Body of pancreas (tissue), 4 donors: Measurements from ENCODE around the gene IFNA5. TPM values are rescaled to one million over a fixed set of nuclear protein-coding genes. Genes with fewer than 3 reads are reported as not detected.

ENCODE experiments used
- ATAC-seq: fragments of 150-250 bp; one replicate; pipeline ENCODE4 v1.9.1; 2016
- DNase-seq, 4 donors: peaks; one replicate each; pipeline ENCODE4 v3.0.0-alpha.2; 2019
- H3K27ac ChIP-seq, 4 donors: fragments of 200-600 bp; sonication (generic); 1 replicate in 3 of 4; 2 replicates in 1 of 4; pipeline versions ENCODE4 v1.5.1 to v1.6.1; 2016 to 2019; ENCODE audit warnings: mild to moderate bottlenecking in 1 of 4, mixed read lengths in 1 of 4, moderate library complexity in 1 of 4
- H3K27me3 ChIP-seq, 2 donors: fragments of 200-600 bp; sonication (generic); one replicate each; pipeline ENCODE4 v1.6.0; 2016; ENCODE audit warnings: mild to moderate bottlenecking in 1 of 2
- H3K36me3 ChIP-seq, 2 donors: fragments of 200-600 bp; sonication (generic); replicated peaks in 1 of 2; 2 replicates each; pipeline ENCODE4 v1.5.1; 2016; ENCODE audit warnings: low read depth in 2 of 2; ENCODE audit not compliant: insufficient read depth in 1 of 2
- H3K4me1 ChIP-seq: fragments of 200-600 bp; sonication (generic); one replicate; pipeline ENCODE4 v1.6.0; 2016
- H3K4me3 ChIP-seq, 2 donors: fragments of 200-600 bp; sonication (generic); 1 replicate in 1 of 2; 2 replicates in 1 of 2; pipeline ENCODE4 v1.5.1; 2016 to 2019
- H3K9me3 ChIP-seq, 3 donors: fragments of 200-600 bp; sonication (generic); 1 replicate in 2 of 3; 2 replicates in 1 of 3; pipeline ENCODE4 v1.5.1; 2016
- POLR2A ChIP-seq, 3 donors: fragments of 450-650 bp; IDR thresholded peaks; one replicate each; pipeline ENCODE4 v1.6.1; 2016; ENCODE audit warnings: antibody characterized with exemption in 3 of 3, mild to moderate bottlenecking in 2 of 3
- WGBS, 2 donors: methylation state at CpG; one replicate each; pipeline ENCODE4 v1.1.5; 2017; 5-methylcytosine and 5-hydroxymethylcytosine counted together
- intact Hi-C: fragments of 100-400 bp; cut with DNase I; formaldehyde crosslinking; loops from one replicate; pipeline ENCODE4 v1.15.1; 2023
- total RNA-seq, 2 donors: library from RNA; depleted of rRNA; stranded (reverse); fragments of >200 nt; gene quantifications; one replicate each; pipeline ENCODE4 v1.1.0, GENCODE V29; 2016
- TF ChIP-seq, protein P1 (sequence below), 7 experiments: fragments of 450-650 bp in 4 of 7; fragments of 200-600 bp in 3 of 7; sonication (generic) in 3 of 7; IDR thresholded peaks; one replicate each; pipeline ENCODE4 v1.5.1; 2016 to 2019; ENCODE audit warnings: antibody characterized with exemption in 7 of 7

Gene IFNA5
- total RNA-seq, 2 donors from 2014 or later, result not detected

DNA sequence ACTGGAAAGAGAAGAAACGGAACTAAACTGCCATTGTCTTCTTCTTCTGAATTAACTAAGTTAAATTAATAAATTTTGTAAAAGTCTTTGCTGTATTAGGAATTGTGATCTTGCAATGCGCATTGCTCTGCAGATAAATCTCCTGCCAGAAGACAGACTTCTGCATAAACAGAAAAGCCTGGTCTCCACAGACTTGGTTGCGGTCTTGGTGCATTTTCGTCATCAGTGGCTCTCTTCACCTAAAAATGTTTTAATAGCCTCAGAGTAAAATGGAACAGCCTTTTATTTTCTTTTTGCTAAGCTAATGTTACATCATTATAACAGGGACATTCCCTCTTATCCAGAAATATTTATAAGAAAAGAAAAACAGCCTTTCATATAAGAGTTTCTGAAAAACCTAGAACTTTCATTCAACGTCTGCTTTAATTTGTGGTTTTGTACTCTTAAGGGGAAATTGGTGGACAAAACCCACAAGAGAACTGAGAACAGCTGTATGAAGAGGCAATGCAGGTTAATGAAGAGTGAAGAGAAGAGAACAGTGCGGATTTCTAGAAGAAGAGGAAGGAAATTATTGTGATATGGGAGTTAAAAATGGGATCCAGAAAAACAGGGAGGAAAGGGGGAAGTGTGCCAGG is 10.1 kb downstream of the IFNA5 start:
- Histone ChIP-seq H3K9me3 (no peaks in the 10 kb centered on the region), H3K36me3 (no peaks in the 10 kb centered on the region), H3K4me1 (no peaks in the 10 kb centered on the region), H3K27me3 (no peaks in the 10 kb centered on the region), H3K27ac (no peak overlapping the region), H3K4me3 (no peak overlapping the region)
- WGBS, 2 donors, result 46 to 50% methylated on average over 6 of the region's 6 CpGs
- TF ChIP-seq, protein P1, sequence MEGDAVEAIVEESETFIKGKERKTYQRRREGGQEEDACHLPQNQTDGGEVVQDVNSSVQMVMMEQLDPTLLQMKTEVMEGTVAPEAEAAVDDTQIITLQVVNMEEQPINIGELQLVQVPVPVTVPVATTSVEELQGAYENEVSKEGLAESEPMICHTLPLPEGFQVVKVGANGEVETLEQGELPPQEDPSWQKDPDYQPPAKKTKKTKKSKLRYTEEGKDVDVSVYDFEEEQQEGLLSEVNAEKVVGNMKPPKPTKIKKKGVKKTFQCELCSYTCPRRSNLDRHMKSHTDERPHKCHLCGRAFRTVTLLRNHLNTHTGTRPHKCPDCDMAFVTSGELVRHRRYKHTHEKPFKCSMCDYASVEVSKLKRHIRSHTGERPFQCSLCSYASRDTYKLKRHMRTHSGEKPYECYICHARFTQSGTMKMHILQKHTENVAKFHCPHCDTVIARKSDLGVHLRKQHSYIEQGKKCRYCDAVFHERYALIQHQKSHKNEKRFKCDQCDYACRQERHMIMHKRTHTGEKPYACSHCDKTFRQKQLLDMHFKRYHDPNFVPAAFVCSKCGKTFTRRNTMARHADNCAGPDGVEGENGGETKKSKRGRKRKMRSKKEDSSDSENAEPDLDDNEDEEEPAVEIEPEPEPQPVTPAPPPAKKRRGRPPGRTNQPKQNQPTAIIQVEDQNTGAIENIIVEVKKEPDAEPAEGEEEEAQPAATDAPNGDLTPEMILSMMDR (IDR thresholded peaks at IDR 0.05), result no peak
- no peak for TF ChIP-seq POLR2A (IDR thresholded peaks at IDR 0.05)
- DNase-seq, result no peak
- no peak for ATAC-seq
- intact Hi-C loops, result no loop called here

DNA sequence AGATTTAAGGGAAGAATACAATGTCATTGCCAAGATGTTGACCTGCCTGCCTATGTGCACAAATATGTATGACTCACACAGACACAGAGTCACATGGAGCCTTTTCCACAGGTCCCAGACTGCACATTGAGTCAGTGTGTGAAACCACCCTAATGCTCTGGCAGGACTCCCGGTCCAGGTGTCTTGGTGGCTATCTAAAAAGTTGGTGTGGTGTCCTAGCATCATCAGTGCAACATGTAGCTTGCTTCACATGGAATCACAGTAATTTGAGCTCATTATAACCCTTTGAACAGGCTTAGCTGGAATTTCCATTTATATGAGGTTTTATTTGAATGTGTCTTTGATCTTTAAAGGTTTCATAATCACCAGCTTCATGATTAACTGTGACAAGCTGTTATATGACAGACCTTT is 10.7 kb downstream of the IFNA5 start:
- DNase-seq, result peak in 3 of 4 donors; percentile 19 to 75 (median 36)
- H3K4me1 ChIP-seq, result no peaks in the 10 kb centered on the region
- no peak overlapping the region for H3K4me3 ChIP-seq
- H3K27ac ChIP-seq, result no peak overlapping the region
- peak; percentile 38 for ATAC-seq
- TF ChIP-seq POLR2A (IDR thresholded peaks at IDR 0.05), result no peak
- TF ChIP-seq, protein P1 (IDR thresholded peaks at IDR 0.05), result no peak
- H3K36me3 ChIP-seq, result no peaks in the 10 kb centered on the region
- no peaks in the 10 kb centered on the region for H3K27me3 ChIP-seq
- no peaks in the 10 kb centered on the region for H3K9me3 ChIP-seq
- 42 to 75% methylated on average over 1 of the region's 1 CpG for WGBS, 2 donors
- intact Hi-C loops, result no loop called here

DNA sequence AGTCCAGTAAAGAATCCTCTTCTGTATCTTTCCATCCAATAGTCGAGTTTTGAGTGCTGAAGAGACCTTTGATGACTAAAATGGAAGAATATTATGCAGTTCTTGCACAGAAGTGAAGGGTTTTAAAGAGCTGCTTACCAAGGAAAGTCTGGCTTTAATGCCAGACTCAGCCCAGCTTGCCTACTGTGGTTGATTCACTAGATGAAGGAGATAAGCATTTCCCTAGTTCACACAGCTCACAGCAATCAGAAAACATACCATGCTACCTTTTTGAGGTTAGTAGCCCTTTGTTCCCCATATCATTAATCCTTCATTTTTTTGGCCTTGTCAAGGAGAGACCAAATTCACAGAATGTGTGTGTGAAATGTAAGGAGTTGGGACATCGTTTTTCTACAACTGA is 15.3 kb downstream of the IFNA5 start:
- Histone ChIP-seq H3K36me3 (no peaks in the 10 kb centered on the region), H3K9me3 (no peaks in the 10 kb centered on the region), H3K4me1 (no peaks in the 10 kb centered on the region), H3K4me3 (no peak overlapping the region), H3K27me3 (no peaks in the 10 kb centered on the region), H3K27ac (no peak overlapping the region)
- intact Hi-C loops, result no loop called here
- WGBS, 2 donors, result 20 to 34% methylated on average over 2 of the region's 2 CpGs
- ATAC-seq (no peak), DNase-seq (no peak)
- TF ChIP-seq, protein P1 (IDR thresholded peaks at IDR 0.05), result no peak
- no peak for TF ChIP-seq POLR2A (IDR thresholded peaks at IDR 0.05)

DNA sequence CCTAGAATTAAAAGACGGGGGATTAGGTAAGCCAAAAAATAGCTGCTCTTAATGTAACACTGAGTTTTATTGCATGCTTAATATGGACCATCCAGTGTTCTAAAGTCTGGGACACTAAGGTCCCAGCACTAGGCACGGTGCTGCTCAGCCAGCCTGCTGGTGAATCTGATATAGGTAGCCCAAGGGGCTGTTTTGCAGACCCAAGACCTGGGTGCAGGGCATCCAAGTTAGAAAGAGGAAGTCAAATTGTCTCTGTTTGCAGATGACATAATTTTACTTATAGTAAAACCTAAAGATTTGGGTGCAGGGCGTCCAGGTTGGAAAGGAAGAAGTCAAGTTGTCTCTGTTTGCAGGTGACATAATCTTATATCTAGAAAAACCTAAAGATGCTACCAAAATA is 17.8 kb downstream of the IFNA5 start:
- H3K27ac ChIP-seq, result no peak overlapping the region
- ATAC-seq, result no peak
- no peak overlapping the region for H3K4me3 ChIP-seq
- H3K36me3 ChIP-seq, result no peaks in the 10 kb centered on the region
- whole genome bisulfite sequencing, 2 donors, result 51 to 68% methylated on average over 3 of the region's 3 CpGs
- no peak for TF ChIP-seq POLR2A (IDR thresholded peaks at IDR 0.05)
- TF ChIP-seq, protein P1 (IDR thresholded peaks at IDR 0.05), result no peak
- H3K4me1 ChIP-seq, result no peaks in the 10 kb centered on the region
- no peaks in the 10 kb centered on the region for H3K27me3 ChIP-seq
- DNase-seq, result no peak
- intact Hi-C loops, result no loop called here
- H3K9me3 ChIP-seq, result no peaks in the 10 kb centered on the region

DNA sequence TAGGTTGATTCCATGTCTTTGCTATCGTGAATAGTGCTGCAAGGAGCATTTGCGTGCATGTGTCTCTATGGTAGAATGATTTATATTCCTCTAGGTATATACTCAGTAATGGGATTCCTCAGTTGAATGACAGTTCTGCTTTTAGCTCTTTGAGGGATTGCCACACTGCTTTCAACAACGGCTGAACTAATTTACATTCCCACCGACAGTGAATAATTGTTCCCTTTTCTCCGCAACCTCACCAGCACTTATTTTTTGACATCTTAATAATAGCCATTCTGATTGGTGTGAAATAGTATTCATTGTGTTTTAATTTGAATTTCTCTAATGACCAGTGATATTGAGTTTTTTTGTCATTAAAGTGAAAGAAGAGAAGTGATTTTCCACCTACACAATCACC is 18.5 kb downstream of the IFNA5 start:
- WGBS, 2 donors, result 64% methylated on average over 5 of the region's 5 CpGs
- Histone ChIP-seq H3K27me3 (no peaks in the 10 kb centered on the region), H3K4me1 (no peaks in the 10 kb centered on the region), H3K36me3 (no peaks in the 10 kb centered on the region), H3K4me3 (no peak overlapping the region), H3K9me3 (no peaks in the 10 kb centered on the region), H3K27ac (no peak overlapping the region)
- ATAC-seq (no peak), DNase-seq (no peak)
- intact Hi-C loops, result no loop called here
- TF ChIP-seq, protein P1 (IDR thresholded peaks at IDR 0.05), result no peak
- TF ChIP-seq POLR2A (IDR thresholded peaks at IDR 0.05), result no peak
